Heart left ventricle (tissue), 16 donors: Measurements from ENCODE around the gene TPK1. TPM values are rescaled to one million over a fixed set of nuclear protein-coding genes. Genes with fewer than 3 reads are reported as not detected.

Experiments used
- ATAC-seq, 4 donors: fragments of 200-7000 bp; cut with Tn5 transposase; one replicate each; pipeline ENCODE4 v1.9.1; 2020 to 2022; ENCODE audit warnings: moderate library complexity in 4 of 4, mild to moderate bottlenecking in 3 of 4, moderate number of reproducible peaks in 1 of 4
- DNase-seq, 5 donors: peaks; one replicate each; pipeline ENCODE4 v3.0.0-alpha.2; 2020
- H3K27ac ChIP-seq, 12 donors: fragments of 200-600 bp; sonication (generic) in 4 of 12; one replicate each; pipeline versions ENCODE4 v1.5.0 to v1.8.0; 2016 to 2022; ENCODE audit warnings: mild to moderate bottlenecking in 2 of 12
- H3K27me3 ChIP-seq, 9 donors: fragments of 200-600 bp; sonication (generic) in 2 of 9; one replicate each; pipeline versions ENCODE4 v1.5.1 to v1.8.0; 2016 to 2022; ENCODE audit warnings: mild to moderate bottlenecking in 3 of 9
- H3K36me3 ChIP-seq, 9 donors: fragments of 200-600 bp; sonication (generic) in 2 of 9; one replicate each; pipeline versions ENCODE4 v1.5.0 to v1.8.0; 2018 to 2022; ENCODE audit warnings: mild to moderate bottlenecking in 2 of 9
- H3K4me1 ChIP-seq, 12 donors: fragments of 200-600 bp; sonication (generic) in 4 of 12; one replicate each; pipeline versions ENCODE4 v1.5.0 to v1.8.0; 2016 to 2022; ENCODE audit warnings: mild to moderate bottlenecking in 3 of 12
- H3K4me3 ChIP-seq, 12 donors: fragments of 200-600 bp; sonication (generic) in 4 of 12; one replicate each; pipeline versions ENCODE4 v1.5.0 to v1.8.0; 2017 to 2022; ENCODE audit warnings: mild to moderate bottlenecking in 9 of 12, moderate library complexity in 4 of 12
- H3K9me3 ChIP-seq, 12 donors: fragments of 200-600 bp; sonication (generic) in 4 of 12; one replicate each; pipeline versions ENCODE4 v1.5.0 to v1.8.0; 2016 to 2022; ENCODE audit warnings: mild to moderate bottlenecking in 1 of 12
- CTCF ChIP-seq, 12 donors: fragments of 200-600 bp; sonication (generic) in 4 of 12; IDR thresholded peaks; one replicate each; pipeline versions ENCODE4 v1.5.0 to v1.8.0; 2018 to 2022; ENCODE audit warnings: antibody characterized with exemption in 12 of 12, mild to moderate bottlenecking in 5 of 12
- POLR2A ChIP-seq, 2 donors: fragments of 450-650 bp; IDR thresholded peaks; one replicate each; pipeline ENCODE4 v1.6.1; 2017; ENCODE audit warnings: antibody characterized with exemption in 2 of 2, mild to moderate bottlenecking in 2 of 2, moderate library complexity in 2 of 2
- WGBS, 4 donors: extraction: QIAGEN DNeasy Blood & Tissue Kit in 2 of 4; methylation state at CpG; one replicate each; pipeline versions ENCODE4 v1.1.5 to v1.1.7; 2013 to 2018; 5-methylcytosine and 5-hydroxymethylcytosine counted together
- intact Hi-C, 10 donors: fragments of 100-400 bp; cut with DNase I; formaldehyde crosslinking; loops; one replicate each; pipeline versions ENCODE4 v1.11.1 to v1.14.2; 2022
- polyA plus RNA-seq, 2 donors: library from polyadenylated mRNA; stranded (reverse); fragments of 200-250 nt; gene quantifications; one replicate each; pipeline ENCODE4 v1.2.3, GENCODE V29; 2013
- total RNA-seq, 9 donors: library from RNA; depleted of rRNA in 2 of 9; stranded (reverse); fragments of >200 nt in 2 of 9; fragmentation: NEBNext Ultra II Directional in 3 of 9; extraction: Animal tissue kit (Norgen Biotek cat#: 25700) in 3 of 9; gene quantifications; one replicate each; pipeline versions ENCODE4 v1.1.0 to v1.2.4, GENCODE V29; 2016 to 2023
- donor health status: ischemic (EF 13 %, LVEDD 7.1; RV severe dilation, severe dysfunction).
- donor health status: healthy with polysubstance abuse.
- donor health status: DM: no; HTN: yes; CAD: no.
- donor health status: DM: no; HTN: no; CAD: no.
- donor health status: ischemic (EF 25% LVEDD 6.9; RV normal size, moderate dysfunction).
- donor health status: ischemic (EF 25% LVEDD 5.7; RV mildly dilated, moderate dysfunction).
- donor health status: healthy.
- donor health status: DM: yes; HTN: yes; CAD: no.
- donor health status: ischemic (EF 35%, LVEDD 5.7; RV mildly dilated, moderate dysfunction).
- donor health status: nonischemic (EF 11% LVEDD 7.7; RV severe dilation, severe dysfunction).
- donor health status: DM: yes; HTN: yes; CAD: no.
- donor health status: PGD.
- donor health status: ischemic (EF 29% LVEDD 5.4; RV normal size, mild dysfunction).
- donor health status: nonischemic (EF 23%, LVEDD 6.1; RV moderate dilation, normal function).

TPK1 gene
- total and polyA plus RNA-seq, 11 donors = 2.0 to 8.2 (median 5.0) TPM

- TF ChIP-seq POLR2A (IDR thresholded peaks at IDR 0.05) = no peak
- TF ChIP-seq CTCF (IDR thresholded peaks at IDR 0.05) = no peak
- ATAC-seq (peak in 3 of 4 donors; percentile 28 to 77 (median 74)), DNase-seq (no peak)
- Histone ChIP-seq H3K9me3 (peaks cover 0 to 43% (median 2%) of the 10 kb centered on the region in 12 donors), H3K4me3 (no peak overlapping the region), H3K27me3 (no peaks in the 10 kb centered on the region), H3K36me3 (no peaks in the 10 kb centered on the region), H3K27ac (no peak overlapping the region), H3K4me1 (no peaks in the 10 kb centered on the region)
- WGBS, 4 donors = 54 to 67% (median 57%) methylated on average over 4 of the region's 4 CpGs
- intact Hi-C loops = no loop called here
Observed at GRCh38 chr7:144534196-144534595, 301.7 kb downstream of the TPK1 start.

- H3K4me1 ChIP-seq = no peaks in the 10 kb centered on the region
- no peak for ATAC-seq
- no peaks in the 10 kb centered on the region for H3K36me3 ChIP-seq
- H3K27ac ChIP-seq = no peak overlapping the region
- TF ChIP-seq CTCF (IDR thresholded peaks at IDR 0.05) = no peak
- TF ChIP-seq POLR2A (IDR thresholded peaks at IDR 0.05) = no peak
- H3K4me3 ChIP-seq = no peak overlapping the region
- DNase-seq = no peak
- intact Hi-C loops = no loop called here
- H3K27me3 ChIP-seq = no peaks in the 10 kb centered on the region
- peaks cover 0 to 43% (median 2%) of the 10 kb centered on the region in 12 donors for H3K9me3 ChIP-seq
Observed at GRCh38 chr7:144531181-144531580, 304.7 kb downstream of the TPK1 start.

GRCh38 chr7:144529269-144529926 lies 306.5 kb downstream of the TPK1 start:
- H3K4me3 ChIP-seq = no peak overlapping the region
- DNase-seq = no peak
- H3K9me3 ChIP-seq = peaks cover 0 to 33% (median 2%) of the 10 kb centered on the region in 12 donors
- TF ChIP-seq POLR2A (IDR thresholded peaks at IDR 0.05) (no peak), CTCF (IDR thresholded peaks at IDR 0.05) (no peak)
- intact Hi-C loops = no loop called here
- H3K36me3 ChIP-seq = no peaks in the 10 kb centered on the region
- H3K27ac ChIP-seq = no peak overlapping the region
- H3K27me3 ChIP-seq = no peaks in the 10 kb centered on the region
- H3K4me1 ChIP-seq = no peaks in the 10 kb centered on the region
- WGBS, 4 donors = 70 to 74% (median 72%) methylated on average over 3 of the region's 3 CpGs
- ATAC-seq = no peak

- Histone ChIP-seq H3K9me3 (peaks cover 0 to 27% (median 2%) of the 10 kb centered on the region in 12 donors), H3K36me3 (no peaks in the 10 kb centered on the region), H3K27ac (no peak overlapping the region), H3K4me1 (no peaks in the 10 kb centered on the region), H3K27me3 (no peaks in the 10 kb centered on the region), H3K4me3 (no peak overlapping the region)
- intact Hi-C loops = no loop called here
- WGBS, 4 donors = 87 to 92% (median 90%) methylated on average over 4 of the region's 4 CpGs
- TF ChIP-seq POLR2A (IDR thresholded peaks at IDR 0.05) = no peak
- no peak for TF ChIP-seq CTCF (IDR thresholded peaks at IDR 0.05)
- no peak for DNase-seq
- ATAC-seq = no peak
Observed at GRCh38 chr7:144528536-144529045, 307.3 kb downstream of the TPK1 start.
